Activated T-cell treated with anti-CD3 and anti-CD28 coated beads, Interleukin-2, amount 50 U/mL, for 24 hours (primary cell): ENCODE data around the gene PEX14.

ENCODE experiments used
- DNase-seq: peaks from one replicate; pipeline ENCODE4 v3.0.0-alpha.2; 2020
- H3K27ac Mint-ChIP-seq: 2 replicates; pipeline ENCODE4 v1.8.0; 2020; ENCODE audit warnings: mild to moderate bottlenecking, mixed read lengths
- H3K27me3 Mint-ChIP-seq: 2 replicates; pipeline ENCODE4 v1.8.0; 2020; ENCODE audit warnings: mixed read lengths
- H3K36me3 Mint-ChIP-seq: 2 replicates; pipeline ENCODE4 v1.8.0; 2020; ENCODE audit warnings: low read depth, mixed read lengths
- H3K4me1 Mint-ChIP-seq: 2 replicates; pipeline ENCODE4 v1.8.0; 2020; ENCODE audit warnings: low read depth, mixed read lengths
- H3K4me3 Mint-ChIP-seq: 2 replicates; pipeline ENCODE4 v1.8.0; 2020; ENCODE audit warnings: mild to moderate bottlenecking, moderate library complexity, mixed read lengths
- H3K9me3 Mint-ChIP-seq: 2 replicates; pipeline ENCODE4 v1.8.0; 2020; ENCODE audit warnings: mixed read lengths

The PEX14 gene

GRCh38 chr1:10631811-10632593 is 157.3 kb downstream of the PEX14 start:
- H3K9me3 Mint-ChIP-seq = no peaks in the 10 kb centered on the region

GRCh38 chr1:10632691-10633090 is 157.9 kb downstream of the PEX14 start:
- Mint-ChIP-seq H3K36me3 (peaks cover 24% of the 10 kb centered on the region), H3K4me3 (no peak overlapping the region), H3K27ac (no peak overlapping the region), H3K27me3 (peaks cover 3% of the 10 kb centered on the region), H3K9me3 (no peaks in the 10 kb centered on the region), H3K4me1 (peaks cover 1% of the 10 kb centered on the region)
- DNase-seq = no peak

More at GRCh38 chr1:10631811-10632593, 157.3 kb downstream of the PEX14 start:
- Mint-ChIP-seq H3K4me3 (no peak overlapping the region), H3K4me1 (no peaks in the 10 kb centered on the region), H3K36me3 (peaks cover 24% of the 10 kb centered on the region), H3K27ac (no peak overlapping the region), H3K27me3 (no peaks in the 10 kb centered on the region)
- DNase-seq = no peak

- Mint-ChIP-seq H3K4me1 (peaks cover 4% of the 10 kb centered on the region), H3K9me3 (no peaks in the 10 kb centered on the region), H3K36me3 (peaks cover 20% of the 10 kb centered on the region), H3K27ac (no peak overlapping the region), H3K27me3 (peaks cover 5% of the 10 kb centered on the region), H3K4me3 (no peak overlapping the region)
- no peak for DNase-seq
Observed at GRCh38 chr1:10633416-10633815, 158.7 kb downstream of the PEX14 start.

GRCh38 chr1:10634075-10634427 is 159.3 kb downstream of the PEX14 start:
- Mint-ChIP-seq H3K27ac (no peak overlapping the region), H3K36me3 (peaks cover 16% of the 10 kb centered on the region), H3K4me3 (no peak overlapping the region), H3K27me3 (peaks cover 5% of the 10 kb centered on the region), H3K9me3 (no peaks in the 10 kb centered on the region), H3K4me1 (peaks cover 4% of the 10 kb centered on the region)
- DNase-seq = no peak

- no peak for DNase-seq
- Mint-ChIP-seq H3K27ac (no peak overlapping the region), H3K4me1 (peaks cover 4% of the 10 kb centered on the region), H3K4me3 (no peak overlapping the region), H3K36me3 (peaks cover 12% of the 10 kb centered on the region), H3K27me3 (peaks cover 5% of the 10 kb centered on the region), H3K9me3 (no peaks in the 10 kb centered on the region)
Observed at GRCh38 chr1:10634428-10635084, 159.8 kb downstream of the PEX14 start.

- Mint-ChIP-seq H3K36me3 (peaks cover 9% of the 10 kb centered on the region), H3K27ac (no peak overlapping the region), H3K4me3 (no peak overlapping the region), H3K4me1 (peaks cover 4% of the 10 kb centered on the region), H3K27me3 (peaks cover 5% of the 10 kb centered on the region), H3K9me3 (no peaks in the 10 kb centered on the region)
- DNase-seq = no peak
Observed at GRCh38 chr1:10635085-10635896, 160.5 kb downstream of the PEX14 start.

GRCh38 chr1:10635992-10636391 is 161.2 kb downstream of the PEX14 start:
- DNase-seq = no peak
- Mint-ChIP-seq H3K4me1 (peaks cover 4% of the 10 kb centered on the region), H3K4me3 (no peak overlapping the region), H3K27me3 (peaks cover 5% of the 10 kb centered on the region), H3K36me3 (peaks cover 2% of the 10 kb centered on the region), H3K27ac (no peak overlapping the region), H3K9me3 (no peaks in the 10 kb centered on the region)

- peaks cover 5% of the 10 kb centered on the region for H3K27me3 Mint-ChIP-seq
- H3K4me3 Mint-ChIP-seq = no peak overlapping the region
- DNase-seq = no peak
- no peaks in the 10 kb centered on the region for H3K9me3 Mint-ChIP-seq
- peaks cover 4% of the 10 kb centered on the region for H3K4me1 Mint-ChIP-seq
- H3K36me3 Mint-ChIP-seq = no peaks in the 10 kb centered on the region
- H3K27ac Mint-ChIP-seq = no peak overlapping the region
Observed at GRCh38 chr1:10637400-10637799, 162.7 kb downstream of the PEX14 start.

- no peaks in the 10 kb centered on the region for H3K9me3 Mint-ChIP-seq
- H3K4me1 Mint-ChIP-seq = peaks cover 4% of the 10 kb centered on the region
- no peaks in the 10 kb centered on the region for H3K36me3 Mint-ChIP-seq
- no peak overlapping the region for H3K27ac Mint-ChIP-seq
- DNase-seq = peak; percentile 49
- no peak overlapping the region for H3K4me3 Mint-ChIP-seq
- peaks cover 5% of the 10 kb centered on the region for H3K27me3 Mint-ChIP-seq
Observed at GRCh38 chr1:10637834-10638558, 163.2 kb downstream of the PEX14 start.

- no peak overlapping the region for H3K4me3 Mint-ChIP-seq
- peaks cover 4% of the 10 kb centered on the region for H3K4me1 Mint-ChIP-seq
- H3K9me3 Mint-ChIP-seq = no peaks in the 10 kb centered on the region
- no peaks in the 10 kb centered on the region for H3K36me3 Mint-ChIP-seq
- H3K27me3 Mint-ChIP-seq = peaks cover 5% of the 10 kb centered on the region
- DNase-seq = no peak
- no peak overlapping the region for H3K27ac Mint-ChIP-seq
Observed at GRCh38 chr1:10638559-10639005, 163.8 kb downstream of the PEX14 start.

- H3K27me3 Mint-ChIP-seq = peaks cover 5% of the 10 kb centered on the region
- H3K4me3 Mint-ChIP-seq = no peak overlapping the region
- peaks cover 4% of the 10 kb centered on the region for H3K4me1 Mint-ChIP-seq
- no peaks in the 10 kb centered on the region for H3K9me3 Mint-ChIP-seq
- no peaks in the 10 kb centered on the region for H3K36me3 Mint-ChIP-seq
- no peak overlapping the region for H3K27ac Mint-ChIP-seq
- DNase-seq = no peak
Observed at GRCh38 chr1:10639011-10639774, 164.4 kb downstream of the PEX14 start.

- Mint-ChIP-seq H3K27me3 (peaks cover 5% of the 10 kb centered on the region), H3K4me3 (no peak overlapping the region), H3K9me3 (no peaks in the 10 kb centered on the region), H3K4me1 (peaks cover 4% of the 10 kb centered on the region), H3K27ac (no peak overlapping the region), H3K36me3 (no peaks in the 10 kb centered on the region)
- DNase-seq = no peak
Observed at GRCh38 chr1:10639775-10640578, 165.2 kb downstream of the PEX14 start.
